Ovary (tissue), 9 donors: ENCODE measurements around the gene SMC1A. TPM values are rescaled to one million over a fixed set of nuclear protein-coding genes. Genes with fewer than 3 reads are reported as not detected.
"Not testable (repeated sequence)": the region's sequence is repeated elsewhere in the genome, so short reads cannot be mapped to it uniquely, and the experiment has no call there.

Experiments
- DNase-seq, 5 donors: peaks; one replicate each; pipeline ENCODE4 v3.0.0-alpha.2; 2019 to 2020
- H3K27ac ChIP-seq, 2 donors: fragments of 200-600 bp; one replicate each; pipeline versions ENCODE4 v1.5.1 to v1.8.0; 2019 to 2022
- H3K27me3 ChIP-seq: fragments of 200-600 bp; one replicate; pipeline ENCODE4 v1.8.0; 2022
- H3K36me3 ChIP-seq: fragments of 200-600 bp; sonication (generic); one replicate; pipeline ENCODE4 v1.5.1; 2019
- H3K4me1 ChIP-seq: one replicate; pipeline ENCODE4 v1.8.1; 2013; ENCODE audit warnings: mild to moderate bottlenecking, moderate library complexity; ENCODE audit not compliant: insufficient read depth
- H3K4me3 ChIP-seq: fragments of 200-600 bp; sonication (generic); one replicate; pipeline ENCODE4 v1.5.1; 2017
- H3K9me3 ChIP-seq, 2 donors: fragments of 200-600 bp in 1 of 2; sonication (generic) in 1 of 2; one replicate each; pipeline versions ENCODE4 v1.5.1 to v1.8.1; 2013 to 2019; ENCODE audit warnings: mild to moderate bottlenecking in 1 of 2, moderate library complexity in 1 of 2
- CTCF ChIP-seq, 3 donors: fragments of 450-650 bp in 2 of 3; fragments of 200-600 bp in 1 of 3; IDR thresholded peaks; one replicate each; pipeline versions ENCODE4 v1.5.1 to v1.8.0; 2016 to 2022; ENCODE audit warnings: antibody characterized with exemption in 3 of 3, mild to moderate bottlenecking in 1 of 3
- EP300 ChIP-seq: sonication (generic); formaldehyde crosslinking; IDR thresholded peaks from one replicate; pipeline ENCODE4 v1.6.1; 2017; ENCODE audit warnings: antibody characterized with exemption
- POLR2A ChIP-seq: fragments of 450-650 bp; IDR thresholded peaks from one replicate; pipeline ENCODE4 v1.6.1; 2017; ENCODE audit warnings: antibody characterized with exemption, mild to moderate bottlenecking, moderate library complexity
- WGBS, 3 donors: extraction: QIAGEN DNeasy Blood & Tissue Kit in 1 of 3; methylation state at CpG; one replicate each; pipeline versions ENCODE4 v1.1.5 to v1.1.7; 2013 to 2017; 5-methylcytosine and 5-hydroxymethylcytosine counted together
- intact Hi-C, 4 donors: fragments of 100-400 bp; cut with DNase I; formaldehyde crosslinking; loops; one replicate each; pipeline versions ENCODE4 v1.11.0 to v1.15.1; 2022 to 2023
- polyA plus RNA-seq, 2 donors: library from polyadenylated mRNA; stranded (reverse); fragments of 200-250 nt in 1 of 2; fragments of 350-450 nt in 1 of 2; fragmentation: Illumina TruSeq in 1 of 2; extraction: RNeasy Lipid Tissue Mini Kit (QIAGEN cat#74804) in 1 of 2; gene quantifications; one replicate each; pipeline ENCODE4 v1.2.3, GENCODE V29; 2013 to 2014
- total RNA-seq, 7 donors: library from RNA; depleted of rRNA in 2 of 7; stranded (reverse); fragments of >200 nt in 2 of 7; fragmentation: NEBNext Ultra II Directional in 3 of 7; extraction: Animal tissue kit (Norgen Biotek cat#: 25700) in 3 of 7; gene quantifications; one replicate each; pipeline versions ENCODE4 v1.1.0 to v1.2.4, GENCODE V29; 2016 to 2023
- donor health status: DM: no; HTN: no; CAD: no; lungs with moderate emphysema.
- donor health status: DM: no; HTN: no; CAD: no.
- donor health status: Bipolar disorder and iron deficiency.
- donor health status: DM: yes; HTN: yes; CAD: no.
- donor health status: DM: no; HTN: no; CAD: no.
- donor health status: DM: yes; HTN: yes; CAD: no.

The SMC1A gene
- total and polyA plus RNA-seq, 9 donors, result 12.7 to 72.4 (median 57.0) TPM

- Histone ChIP-seq H3K4me1 (peaks cover 6% of the 10 kb centered on the region), H3K36me3 (no peaks in the 10 kb centered on the region), H3K27me3 (no peaks in the 10 kb centered on the region), H3K9me3 (no peaks in the 10 kb centered on the region), H3K4me3 (peak overlapping the region; percentile 88), H3K27ac (peak overlapping the region; percentile 69 to 90)
- DNase-seq, result no peak
- 2 to 3% (median 3%) methylated on average over 15 of the region's 15 CpGs for WGBS, 3 donors
- TF ChIP-seq EP300 (no peak), POLR2A (no peak), CTCF (IDR thresholded peaks at IDR 0.05) (no peak)
- intact Hi-C loops, result loop anchor here in 1 of 4 donors (10.0 kb wide), 1 partner anchor 197 kb away; the partner anchor contains the start of gene KDM5C
Measured at GRCh38 chrX:53421772-53422085, 725 bp downstream of the SMC1A start.

DNA sequence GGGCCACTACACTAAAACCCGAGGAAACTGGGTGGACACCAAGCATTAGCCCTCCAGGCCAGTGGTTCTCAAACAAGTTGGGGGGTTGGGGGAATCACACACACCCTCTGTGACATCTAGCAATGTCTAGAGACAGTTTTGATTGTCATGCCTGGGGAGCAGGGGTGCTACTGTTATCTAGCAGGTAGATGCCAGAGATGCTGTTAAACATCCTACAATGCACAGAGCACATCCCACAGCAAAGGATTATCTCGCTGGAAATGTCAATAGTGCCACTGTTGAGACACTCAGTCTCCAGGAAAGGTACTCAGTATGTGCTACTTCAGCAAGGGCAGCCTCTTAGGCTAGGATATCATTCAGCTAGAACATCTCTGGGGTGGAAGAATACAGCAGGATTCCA lies 1.3 kb downstream of the SMC1A start:
- H3K27me3 ChIP-seq, result no peaks in the 10 kb centered on the region
- H3K4me3 ChIP-seq, result no peak overlapping the region
- intact Hi-C loops, result loop anchor here in 1 of 4 donors (10.0 kb wide), 1 partner anchor 196 kb away; the partner anchor contains the start of gene KDM5C
- H3K36me3 ChIP-seq, result no peaks in the 10 kb centered on the region
- TF ChIP-seq POLR2A (no peak), EP300 (no peak), CTCF (IDR thresholded peaks at IDR 0.05) (no peak)
- 31 to 47% (median 39%) methylated on average over 2 of the region's 2 CpGs for WGBS, 3 donors
- no peaks in the 10 kb centered on the region for H3K9me3 ChIP-seq
- no peak for DNase-seq
- no peak overlapping the region for H3K27ac ChIP-seq
- H3K4me1 ChIP-seq, result peaks cover 6% of the 10 kb centered on the region

GRCh38 chrX:53420351-53420750 lies 2.1 kb downstream of the SMC1A start:
- DNase-seq, H3K27me3 ChIP-seq, H3K9me3 ChIP-seq, H3K4me1 ChIP-seq, H3K36me3 ChIP-seq, H3K27ac ChIP-seq, H3K4me3 ChIP-seq: not testable (repeated sequence)
- intact Hi-C loops, result loop anchor here in 1 of 4 donors (10.0 kb wide), 1 partner anchor 196 kb away; the partner anchor contains the start of gene KDM5C
- WGBS, 3 donors, result 95 to 100% (median 95%) methylated on average over 3 of the region's 3 CpGs

GRCh38 chrX:53412446-53412845 lies 10.0 kb downstream of the SMC1A start:
- Histone ChIP-seq H3K27ac (no peak overlapping the region), H3K27me3 (no peaks in the 10 kb centered on the region), H3K36me3 (no peaks in the 10 kb centered on the region), H3K4me1 (no peaks in the 10 kb centered on the region), H3K4me3 (no peak overlapping the region), H3K9me3 (no peaks in the 10 kb centered on the region)
- no peak for DNase-seq
- intact Hi-C loops, result no loop called here
- TF ChIP-seq EP300 (no peak), CTCF (IDR thresholded peaks at IDR 0.05) (no peak), POLR2A (no peak)
- 92 to 97% (median 93%) methylated on average over 2 of the region's 2 CpGs for WGBS, 3 donors

DNA sequence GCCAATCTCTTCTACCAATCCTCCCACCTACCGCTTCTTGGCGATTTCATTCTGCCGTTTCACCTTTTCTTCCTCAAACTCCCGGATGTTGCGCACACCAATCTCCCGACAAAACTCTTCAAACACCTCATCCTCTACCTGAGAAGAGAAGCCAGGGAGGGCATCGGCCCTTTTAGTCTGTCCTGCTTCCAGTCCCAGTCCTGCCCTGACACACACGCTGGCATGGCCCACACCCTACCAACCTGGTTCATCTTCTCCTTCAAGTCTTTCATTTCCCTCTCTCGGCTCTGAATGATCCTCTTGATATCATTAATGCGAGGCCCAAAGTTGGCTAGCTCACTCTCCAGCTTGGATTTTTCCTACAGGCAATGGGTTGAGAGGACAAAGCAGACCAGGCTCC lies 18.9 kb downstream of the SMC1A start:
- no peaks in the 10 kb centered on the region for H3K36me3 ChIP-seq
- intact Hi-C loops, result no loop called here
- no peaks in the 10 kb centered on the region for H3K4me1 ChIP-seq
- no peaks in the 10 kb centered on the region for H3K9me3 ChIP-seq
- H3K27me3 ChIP-seq, result no peaks in the 10 kb centered on the region
- DNase-seq, result no peak
- TF ChIP-seq POLR2A (no peak), CTCF (IDR thresholded peaks at IDR 0.05) (no peak), EP300 (no peak)
- 93 to 97% (median 94%) methylated on average over 10 of the region's 10 CpGs for WGBS, 3 donors
- no peak overlapping the region for H3K4me3 ChIP-seq
- no peak overlapping the region for H3K27ac ChIP-seq
